Sigmoid colon (tissue), 7 donors: ENCODE results near the gene FCGBP. TPM values are rescaled to one million over a fixed set of nuclear protein-coding genes. Genes with fewer than 3 reads are reported as not detected.
"Not testable (repeated sequence)": the region's sequence is repeated elsewhere in the genome, so short reads cannot be mapped to it uniquely, and the experiment has no call there.

ENCODE experiments used
- DNase-seq: peaks from one replicate; pipeline ENCODE4 v3.0.0-alpha.2; 2019
- H3K27ac ChIP-seq, 4 donors: fragments of 200-600 bp; sonication (generic); one replicate each; pipeline ENCODE4 v1.5.1; 2016 to 2019; ENCODE audit warnings: mild to moderate bottlenecking in 1 of 4
- H3K27me3 ChIP-seq, 3 donors: fragments of 200-600 bp; sonication (generic); one replicate each; pipeline ENCODE4 v1.5.1; 2019; ENCODE audit warnings: mild to moderate bottlenecking in 1 of 3
- H3K36me3 ChIP-seq, 4 donors: fragments of 200-600 bp; sonication (generic); one replicate each; pipeline ENCODE4 v1.5.1; 2016 to 2019
- H3K4me1 ChIP-seq, 4 donors: fragments of 200-600 bp; sonication (generic); one replicate each; pipeline ENCODE4 v1.5.1; 2017 to 2019
- H3K4me3 ChIP-seq, 4 donors: fragments of 200-600 bp; sonication (generic); one replicate each; pipeline ENCODE4 v1.5.1; 2017 to 2019; ENCODE audit warnings: mild to moderate bottlenecking in 2 of 4, moderate library complexity in 1 of 4
- H3K9me3 ChIP-seq, 4 donors: fragments of 200-600 bp in 3 of 4; sonication (generic) in 3 of 4; one replicate each; pipeline versions ENCODE4 v1.5.1 to v1.6.1; 2013 to 2019
- WGBS, 2 donors: extraction: QIAGEN DNeasy Blood & Tissue Kit; methylation state at CpG; one replicate each; pipeline ENCODE4 v1.1.7; 2013; 5-methylcytosine and 5-hydroxymethylcytosine counted together
- intact Hi-C: fragments of 100-400 bp; cut with DNase I; formaldehyde crosslinking; loops from one replicate; pipeline ENCODE4 v1.15.1; 2023
- polyA plus RNA-seq, 3 donors: library from polyadenylated mRNA; stranded (reverse); fragments of 200-250 nt; gene quantifications; one replicate each; pipeline ENCODE4 v1.2.3, GENCODE V29; 2013
- total RNA-seq, 4 donors: library from RNA; depleted of rRNA; stranded (reverse); fragments of >200 nt; gene quantifications; one replicate each; pipeline ENCODE4 v1.1.0, GENCODE V29; 2016
- donor health status: healthy with polysubstance abuse.
- donor health status: Bipolar disorder and iron deficiency.
- donor health status: healthy.

The FCGBP gene
- total and polyA plus RNA-seq, 7 donors = 7.5 to 713 (median 83.5) TPM

DNA sequence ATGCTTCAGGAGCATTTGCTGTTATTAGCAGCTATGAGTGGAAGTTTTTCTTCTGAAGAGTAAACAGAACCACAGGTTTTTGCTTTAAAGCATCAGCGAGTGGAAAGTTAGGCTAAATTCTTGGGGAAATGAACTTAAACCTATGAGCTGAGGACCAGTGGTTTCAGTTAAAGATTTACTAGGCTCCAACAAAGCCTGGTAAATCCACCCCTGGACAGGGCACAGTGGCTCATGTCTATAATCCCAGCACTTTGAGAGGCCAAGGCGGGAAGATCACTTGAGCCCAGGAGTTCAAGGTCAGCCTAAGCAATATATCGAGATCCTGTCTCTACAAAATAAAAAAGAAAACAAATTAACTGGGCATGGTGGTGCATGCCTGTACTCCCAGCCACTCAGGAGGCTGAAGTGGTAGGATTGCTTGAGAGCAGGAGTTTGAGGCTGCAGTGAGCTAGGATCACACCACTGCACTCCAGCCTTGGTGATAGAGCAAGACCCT, 46.9 kb downstream of the FCGBP start:
- DNase-seq, H3K36me3 ChIP-seq, H3K9me3 ChIP-seq, H3K27ac ChIP-seq, intact Hi-C loops, H3K4me3 ChIP-seq, H3K4me1 ChIP-seq: not testable (repeated sequence)
- 22 to 61% methylated on average over 2 to 3 of the region's 3 CpGs for WGBS, 2 donors
- peaks cover 0 to 12% (median 11%) of the 10 kb centered on the region in 3 donors for H3K27me3 ChIP-seq

DNA sequence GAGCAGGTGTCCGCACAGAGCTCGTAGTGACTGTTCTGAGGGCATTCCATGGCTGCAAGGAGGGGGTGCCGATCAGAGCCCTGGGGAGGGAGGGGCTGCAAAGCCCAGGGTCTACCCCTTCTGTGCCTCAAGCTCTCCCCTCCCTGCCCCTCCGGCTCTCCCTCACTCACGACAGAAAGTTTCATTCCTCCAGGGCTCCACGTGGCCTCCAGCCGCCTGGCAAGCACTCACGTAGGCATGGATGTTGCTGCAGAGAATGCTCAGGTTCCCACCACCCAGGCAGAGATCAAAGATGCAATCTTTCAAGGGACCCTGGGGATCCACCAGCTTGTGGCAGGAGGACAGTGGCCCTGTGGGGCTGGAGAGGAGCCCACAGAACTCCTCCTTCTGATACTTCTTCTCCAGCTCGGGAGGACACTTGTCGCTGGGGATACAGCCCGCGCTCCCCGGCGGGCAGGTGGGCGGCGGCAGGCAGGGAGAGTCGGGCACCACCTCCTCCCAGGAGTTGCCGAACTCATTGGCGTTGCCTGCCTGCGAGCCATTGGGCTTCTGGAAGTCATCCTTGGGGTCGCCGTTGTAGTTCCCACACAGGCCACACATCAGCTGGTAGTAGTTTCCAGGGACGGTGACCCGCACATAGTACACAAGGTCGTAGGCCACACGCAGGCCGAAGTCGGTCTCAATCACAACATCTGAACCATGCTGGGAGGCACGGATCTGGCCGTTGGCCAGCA, 48.4 kb downstream of the FCGBP start:
- intact Hi-C loops, H3K36me3 ChIP-seq, DNase-seq, H3K4me3 ChIP-seq, H3K27ac ChIP-seq, H3K9me3 ChIP-seq, H3K27me3 ChIP-seq, H3K4me1 ChIP-seq: not testable (repeated sequence)
- 89 to 91% methylated on average over 24 of the region's 30 CpGs for WGBS, 2 donors

DNA sequence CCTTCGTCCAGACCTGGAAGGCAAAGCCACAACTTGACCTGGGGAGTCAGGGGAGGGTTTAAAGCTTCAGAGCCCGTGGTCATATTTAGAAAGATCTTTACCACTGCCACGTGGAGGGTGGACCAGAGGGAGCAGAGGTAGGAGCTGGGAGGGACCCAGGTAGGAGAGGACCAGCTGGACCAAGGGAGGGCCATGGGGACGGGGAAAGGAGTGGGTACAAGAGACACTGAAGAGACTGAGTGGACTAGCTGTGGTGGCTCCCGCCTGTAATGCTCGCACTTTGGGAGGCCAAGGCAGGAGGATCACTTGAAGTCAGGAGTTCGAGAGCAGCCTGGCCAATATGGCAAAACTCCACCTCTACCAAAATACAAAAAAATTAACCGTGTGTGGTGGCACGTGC, 49.7 kb downstream of the FCGBP start:
- DNase-seq, H3K27ac ChIP-seq, intact Hi-C loops, H3K4me3 ChIP-seq, H3K4me1 ChIP-seq, H3K36me3 ChIP-seq, H3K27me3 ChIP-seq, H3K9me3 ChIP-seq: not testable (repeated sequence)
- WGBS, 2 donors = 88 to 91% methylated on average over 3 to 4 of the region's 9 CpGs

Other genes starting within 250 kb of the FCGBP start
- gene LGALS14, start 230.2 kb downstream of the FCGBP start, total RNA-seq = not detected
- gene LGALS14, start 230.2 kb downstream of the FCGBP start, polyA plus RNA-seq = not detected
- gene CLC, start 196.6 kb downstream of the FCGBP start, total RNA-seq = not detected
- 1 to 10 TPM in 1 of 3 donors, not detected in 2; 7.2 TPM for gene CLC, start 196.6 kb downstream of the FCGBP start, polyA plus RNA-seq
- gene LEUTX, start 155.8 kb downstream of the FCGBP start, total RNA-seq = not detected
- not detected for gene LEUTX, start 155.8 kb downstream of the FCGBP start, polyA plus RNA-seq
- 10 to 100 TPM in 2 of 4 donors, 1 to 10 TPM in 2; 8.0 to 11.4 (median 9.3) TPM for gene DYRK1B, start 100.5 kb downstream of the FCGBP start, total RNA-seq
- gene DYRK1B, start 100.5 kb downstream of the FCGBP start, polyA plus RNA-seq = 10 to 100 TPM in 1 of 3 donors, 1 to 10 TPM in 2; 6.6 to 11.4 (median 6.9) TPM
- 100 to 1,000 TPM in 3 of 4 donors, 10 to 100 TPM in 1; 96.4 to 147 (median 109) TPM for gene FBL, start 88.3 kb downstream of the FCGBP start, total RNA-seq
- gene FBL, start 88.3 kb downstream of the FCGBP start, polyA plus RNA-seq = 100 to 1,000 TPM; 121 to 333 (median 225) TPM
- gene PSMC4, start 36.5 kb upstream of the FCGBP start, total RNA-seq = 10 to 100 TPM; 60.1 to 86.9 (median 71.8) TPM
- gene PSMC4, start 36.5 kb upstream of the FCGBP start, polyA plus RNA-seq = 10 to 100 TPM; 52.9 to 95.7 (median 79.3) TPM
- gene ZNF546, start 62.4 kb upstream of the FCGBP start, total RNA-seq = 10 to 100 TPM in 1 of 4 donors, 1 to 10 TPM in 3; 6.0 to 12.8 (median 8.3) TPM
- gene ZNF546, start 62.4 kb upstream of the FCGBP start, polyA plus RNA-seq = 1 to 10 TPM in 2 of 3 donors, under 1 TPM in 1; 0.69 to 2.1 (median 1.2) TPM
- 10 to 100 TPM; 16.0 to 30.7 (median 22.7) TPM for gene ZNF780B, start 121.6 kb upstream of the FCGBP start, total RNA-seq
- gene ZNF780B, start 121.6 kb upstream of the FCGBP start, polyA plus RNA-seq = 1 to 10 TPM in 2 of 3 donors, under 1 TPM in 1; 0.69 to 7.5 (median 3.0) TPM
- gene ZNF780A, start 156.3 kb upstream of the FCGBP start, total RNA-seq = 10 to 100 TPM; 10.3 to 15.8 (median 13.1) TPM
- gene ZNF780A, start 156.3 kb upstream of the FCGBP start, polyA plus RNA-seq = 10 to 100 TPM; 10.8 to 13.6 (median 13.6) TPM